Endothelial cell of umbilical vein (primary cell): ENCODE data around the gene TOP3A. TPM values are rescaled to one million over a fixed set of nuclear protein-coding genes. Genes with fewer than 3 reads are reported as not detected.

ENCODE experiments used
- BruUV-seq: library from RNA; stranded (reverse); fragments of 400-500 nt; replicated peaks from 2 replicates; lab custom pipeline; 2021; lab: Mats Ljungman, UMichigan
- CTCF ChIA-PET: fragments of 300-600, 350-600 bp; sonication (Branson Sonifier 250); formaldehyde crosslinking; loops from one replicate; lab custom pipeline; 2021; ENCODE audit warnings: antibody characterized with exemption, inconsistent platforms; lab: Charles Lee
- POLR2A ChIA-PET: fragments of 300-600, 350-600 bp; sonication (Branson Sonifier 250); formaldehyde crosslinking; loops from one replicate; lab custom pipeline; 2021; ENCODE audit warnings: antibody characterized with exemption, inconsistent platforms; lab: Charles Lee
- DNase-seq: peaks from one replicate; pipeline ENCODE4 v3.0.0-alpha.2; 2011; ENCODE audit warnings: low read depth, low spot score
- FAIRE-seq: peaks from 2 replicates; lab custom pipeline; 2011; peaks lifted over from hg19 to GRCh38; lab: Jason Lieb, UNC
- H2AFZ ChIP-seq: 2 replicates; pipeline ENCODE4 v1.6.0; 2012; ENCODE audit warnings: low read depth, low read length, control low read depth, inconsistent platforms
- H3K27ac ChIP-seq: 2 replicates; pipeline ENCODE4 v1.5.1; 2011; ENCODE audit warnings: low read depth, mild to moderate bottlenecking, control low read depth, low read length, moderate library complexity; ENCODE audit not compliant: insufficient read depth
- H3K27me3 ChIP-seq, 2 experiments: 2 replicates each; pipeline versions ENCODE4 v1.6.0 to v1.6.1; 2011; ENCODE audit warnings: low read length in 2 of 2, mixed read lengths in 1 of 2; ENCODE audit not compliant: control insufficient read depth in 2 of 2, insufficient read depth in 2 of 2
- H3K36me3 ChIP-seq, 2 experiments: 2 replicates in 1 of 2; 3 replicates in 1 of 2; pipeline ENCODE4 v1.5.1; 2011; ENCODE audit warnings: low read length in 2 of 2, mild to moderate bottlenecking in 1 of 2, moderate library complexity in 1 of 2; ENCODE audit not compliant: control insufficient read depth in 2 of 2, insufficient read depth in 2 of 2; ENCODE audit errors: extremely low read depth in 1 of 2
- H3K4me1 ChIP-seq: 3 replicates; pipeline ENCODE4 v1.5.1; 2011; ENCODE audit warnings: mild to moderate bottlenecking, low read length; ENCODE audit not compliant: control insufficient read depth, insufficient read depth; ENCODE audit errors: extremely low read depth
- H3K4me2 ChIP-seq: 2 replicates; pipeline ENCODE4 v1.6.1; 2011; ENCODE audit warnings: low read length, control low read depth, mixed read lengths; ENCODE audit not compliant: insufficient read depth
- H3K4me3 ChIP-seq, 3 experiments: fragments of 200-600 bp in 1 of 3; sonication (generic), shearing (Covaris generic) in 1 of 3; replicated peaks in 1 of 3; 2 replicates each; pipeline ENCODE4 v1.5.1; 2011 to 2016; ENCODE audit warnings: control low read depth in 3 of 3, low read length in 3 of 3, mild to moderate bottlenecking in 2 of 3, inconsistent platforms in 1 of 3, low read depth in 1 of 3, moderate library complexity in 1 of 3; ENCODE audit not compliant: insufficient read depth in 1 of 3
- H3K79me2 ChIP-seq: 2 replicates; pipeline ENCODE4 v1.6.0; 2012; ENCODE audit warnings: low read length, inconsistent platforms; ENCODE audit not compliant: control insufficient read depth, insufficient read depth
- H3K9ac ChIP-seq: replicated peaks from 2 replicates; pipeline ENCODE3; 2011; ENCODE audit warnings: low read length, control low read depth; ENCODE audit not compliant: insufficient read depth; ENCODE audit errors: extremely low read depth
- H3K9me1 ChIP-seq: replicated peaks from 3 replicates; pipeline ENCODE4 v1.6.0; 2011; ENCODE audit warnings: mild to moderate bottlenecking, low read length; ENCODE audit not compliant: control insufficient read depth, insufficient read depth; ENCODE audit errors: extremely low read depth
- H3K9me3 ChIP-seq: replicated peaks from 2 replicates; pipeline ENCODE4 v1.5.1; 2012; ENCODE audit warnings: low read length, inconsistent platforms; ENCODE audit not compliant: control insufficient read depth, insufficient read depth
- H4K20me1 ChIP-seq: replicated peaks from 2 replicates; pipeline ENCODE3; 2011; ENCODE audit warnings: mild to moderate bottlenecking, low read length; ENCODE audit not compliant: control insufficient read depth, insufficient read depth; ENCODE audit errors: extremely low read depth
- EZH2 ChIP-seq: IDR thresholded peaks from 2 replicates; pipeline ENCODE4 v1.6.1; 2012; ENCODE audit warnings: borderline replicate concordance, low read depth, mild to moderate bottlenecking, moderate library complexity, low read length, inconsistent platforms; ENCODE audit not compliant: severe bottlenecking
- GATA2 ChIP-seq: IDR thresholded peaks from 2 replicates; pipeline ENCODE4 v1.7.0; 2011; ENCODE audit warnings: low read depth, mild to moderate bottlenecking, moderate library complexity, mixed read lengths, low read length; ENCODE audit not compliant: insufficient read length, insufficient read depth
- MAX ChIP-seq: IDR thresholded peaks from 2 replicates; pipeline ENCODE4 v1.6.1; 2011; ENCODE audit not compliant: insufficient read depth, insufficient read length
- MYC ChIP-seq: IDR thresholded peaks from one replicate; pipeline ENCODE4 v1.6.1; 2011; ENCODE audit warnings: mild to moderate bottlenecking, low read depth, low read length
- POLR2A ChIP-seq: IDR thresholded peaks from 2 replicates; pipeline ENCODE4 v1.6.1; 2012; ENCODE audit warnings: low read depth, mild to moderate bottlenecking, control low read depth, low read length
- dilution Hi-C: fragments of 300-500 bp; cut with MboI; formaldehyde crosslinking; loops from one replicate; pipeline ENCODE4 v1.15.0; 2019; ENCODE audit warnings: low sequenced_read_pairs; ENCODE audit not compliant: extremely low pct_ligation_motif_present
- intact Hi-C: fragments of 100-400 bp; cut with micrococcal nuclease; formaldehyde crosslinking; loops from one replicate; pipeline ENCODE4 v1.10.0; 2022
- polyA plus RNA-seq, 4 experiments: library from polyadenylated mRNA; depleted of rRNA in 3 of 4; stranded (reverse) in 3 of 4; unstranded in 1 of 4; fragments of >200 nt; gene quantifications; 2 replicates each; pipeline versions ENCODE4 v1.2.1 to v1.2.3, GENCODE V29; 2011 to 2012; ENCODE audit warnings: missing spikeins in 1 of 4
- total RNA-seq: library from RNA; stranded (reverse); gene quantifications from 2 replicates; pipeline ENCODE4 v1.2.3, GENCODE V29; 2021
- TF ChIP-seq, protein P1 (sequence below), 2 donors: IDR thresholded peaks; 1 replicate in 1 of 2; 2 replicates in 1 of 2; pipeline ENCODE4 v1.5.1; 2011; ENCODE audit warnings: low read length in 2 of 2, mild to moderate bottlenecking in 2 of 2, moderate library complexity in 2 of 2, control low read depth in 1 of 2, inconsistent platforms in 1 of 2, low read depth in 1 of 2; ENCODE audit not compliant: insufficient read depth in 1 of 2; ENCODE audit errors: extremely low read depth in 1 of 2

The TOP3A gene
- total and polyA plus RNA-seq, 2 donors (not counting 3 experiments of a cell fraction or from before 2014, with no cell fraction given) = 20.4 to 53.1 TPM

- H3K9me1 ChIP-seq = no peaks in the 10 kb centered on the region
- no peaks in the 10 kb centered on the region for H3K27me3 ChIP-seq
- no peak overlapping the region for H3K4me3 ChIP-seq
- CTCF ChIA-PET = no interaction called here
- TF ChIP-seq, protein P1, sequence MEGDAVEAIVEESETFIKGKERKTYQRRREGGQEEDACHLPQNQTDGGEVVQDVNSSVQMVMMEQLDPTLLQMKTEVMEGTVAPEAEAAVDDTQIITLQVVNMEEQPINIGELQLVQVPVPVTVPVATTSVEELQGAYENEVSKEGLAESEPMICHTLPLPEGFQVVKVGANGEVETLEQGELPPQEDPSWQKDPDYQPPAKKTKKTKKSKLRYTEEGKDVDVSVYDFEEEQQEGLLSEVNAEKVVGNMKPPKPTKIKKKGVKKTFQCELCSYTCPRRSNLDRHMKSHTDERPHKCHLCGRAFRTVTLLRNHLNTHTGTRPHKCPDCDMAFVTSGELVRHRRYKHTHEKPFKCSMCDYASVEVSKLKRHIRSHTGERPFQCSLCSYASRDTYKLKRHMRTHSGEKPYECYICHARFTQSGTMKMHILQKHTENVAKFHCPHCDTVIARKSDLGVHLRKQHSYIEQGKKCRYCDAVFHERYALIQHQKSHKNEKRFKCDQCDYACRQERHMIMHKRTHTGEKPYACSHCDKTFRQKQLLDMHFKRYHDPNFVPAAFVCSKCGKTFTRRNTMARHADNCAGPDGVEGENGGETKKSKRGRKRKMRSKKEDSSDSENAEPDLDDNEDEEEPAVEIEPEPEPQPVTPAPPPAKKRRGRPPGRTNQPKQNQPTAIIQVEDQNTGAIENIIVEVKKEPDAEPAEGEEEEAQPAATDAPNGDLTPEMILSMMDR (IDR thresholded peaks at IDR 0.05; ENCODE audit: extremely low read depth in 1 of 2, insufficient read depth in 1 of 2, low read depth in 1 of 2, low read length in 2 of 2) = no peak
- TF ChIP-seq POLR2A = no peak
- TF ChIP-seq MAX = no peak
- TF ChIP-seq EZH2 = no peak
- no peak for TF ChIP-seq MYC
- TF ChIP-seq GATA2 = no peak
- FAIRE-seq (no peak), DNase-seq (no peak)
- no TSS peak for BruUV-seq
- no peaks in the 10 kb centered on the region for H3K4me1 ChIP-seq
- dilution Hi-C loops = no loop called here
- no peak overlapping the region for H3K9ac ChIP-seq
- H3K79me2 ChIP-seq = no peaks in the 10 kb centered on the region
- intact Hi-C loops = no loop called here
- no peak overlapping the region for H2AFZ ChIP-seq
- peaks cover 3 to 42% of the 10 kb centered on the region in 2 experiments for H3K36me3 ChIP-seq
- no peaks in the 10 kb centered on the region for H4K20me1 ChIP-seq
- no peak overlapping the region for H3K27ac ChIP-seq
- H3K9me3 ChIP-seq = no peaks in the 10 kb centered on the region
- no peak overlapping the region for H3K4me2 ChIP-seq
- POLR2A ChIA-PET = interaction anchor here (0.7 kb wide), 1 partner anchor 14 kb away, joined by 9 read pairs; no protein-coding TSS in a partner anchor
Observed at GRCh38 chr17:18327093-18327492, 12.3 kb upstream of the TOP3A start.
